Metanephros (tissue), 1 donor: ENCODE data around the gene HESX1. TPM values are rescaled to one million over a fixed set of nuclear protein-coding genes. Genes with fewer than 3 reads are reported as not detected.

Experiments used
- total RNA-seq: library from RNA; depleted of rRNA; stranded (reverse); fragments of >200 nt; gene quantifications from one replicate; pipeline ENCODE4 v1.2.3, GENCODE V29; 2014

Gene HESX1
- 0.76 TPM for total RNA-seq

DNA sequence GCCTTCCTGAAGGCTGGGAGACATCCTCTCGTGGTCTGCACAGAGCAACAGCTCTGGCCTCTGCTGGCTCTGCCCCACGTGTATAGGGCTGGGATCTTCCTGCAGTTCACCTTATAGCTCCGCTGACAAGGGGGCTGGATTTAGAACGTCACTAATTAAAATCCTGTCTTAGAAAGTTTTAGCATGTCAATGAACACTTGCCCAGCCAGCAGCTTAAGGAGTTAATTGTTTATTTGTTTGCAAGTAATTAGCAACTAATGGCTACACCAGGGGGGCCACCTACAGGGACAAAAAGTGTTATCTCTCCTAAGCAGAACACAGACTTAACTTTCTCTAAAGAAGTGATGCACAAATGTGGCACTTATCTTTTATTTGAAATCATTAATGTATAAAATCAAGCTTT lies at the start of gene HESX1:
TSS of gene HESX1 (minus strand) at position 84 of the 403 bp plus-strand sequence. CDS start at position 24, 60 bp downstream.

DNA sequence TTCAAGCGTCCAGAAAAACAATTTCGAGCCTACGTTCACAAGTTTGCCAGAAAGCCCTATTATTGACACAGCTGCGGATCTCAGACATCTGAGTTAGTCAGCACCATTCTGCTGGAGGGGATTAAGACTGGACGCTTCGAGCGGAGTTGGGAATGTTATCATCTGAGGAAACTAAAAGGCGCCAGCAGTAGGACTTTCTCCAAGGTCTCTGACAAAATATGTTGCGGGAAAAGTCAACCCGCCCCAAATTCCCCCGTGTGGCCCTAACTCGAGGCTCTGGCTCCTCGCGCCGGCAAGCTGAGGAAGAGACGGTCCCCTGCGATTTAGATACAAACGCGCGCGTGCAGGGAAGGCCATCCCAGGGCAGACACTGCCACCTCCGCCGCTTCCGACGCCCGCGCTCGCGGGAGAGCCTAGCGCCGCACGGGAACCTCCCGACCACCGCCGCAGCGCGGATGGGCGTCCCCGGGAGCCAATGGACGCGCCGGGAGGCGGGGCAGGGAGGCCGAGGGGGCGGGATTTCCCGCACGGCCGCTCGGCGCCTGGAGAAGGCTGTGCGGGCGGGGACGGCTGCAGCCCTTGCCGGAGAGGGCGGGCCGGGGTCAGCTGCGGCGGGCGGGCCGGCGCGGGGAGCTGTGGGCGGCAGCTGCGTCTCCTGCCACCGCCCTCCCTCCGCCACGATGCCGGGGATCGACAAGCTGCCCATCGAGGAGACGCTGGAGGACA lies 27.6 kb upstream of the HESX1 start, which contains the start of gene APPL1:
TSS of gene APPL1 (plus strand) at position 526 of the 726 bp plus-strand sequence. CDS start at position 681, 155 bp downstream.

GRCh38 chr3:57164657-57165573 lies 34.9 kb downstream of the HESX1 start, which contains the start of gene IL17RD:
Gene IL17RD (minus strand): TSS chr3:57165353. CDS start chr3:57165286, 67 bp downstream.

Other genes with a start within 250 kb of the HESX1 start
- not detected for gene SPATA12, start 139.3 kb downstream of the HESX1 start, total RNA-seq
- gene IL17RD, start 34.6 kb downstream of the HESX1 start, total RNA-seq: 45.2 TPM
- 66.7 TPM for gene APPL1, start 27.8 kb upstream of the HESX1 start, total RNA-seq
- gene ASB14, start 92.7 kb upstream of the HESX1 start, total RNA-seq: 0.12 TPM